ENCODE measurements around the gene PUM1.
"Not testable (repeated sequence)": the region's sequence is repeated elsewhere in the genome, so short reads cannot be mapped to it uniquely, and the experiment has no call there.

PUM1 gene

DNA sequence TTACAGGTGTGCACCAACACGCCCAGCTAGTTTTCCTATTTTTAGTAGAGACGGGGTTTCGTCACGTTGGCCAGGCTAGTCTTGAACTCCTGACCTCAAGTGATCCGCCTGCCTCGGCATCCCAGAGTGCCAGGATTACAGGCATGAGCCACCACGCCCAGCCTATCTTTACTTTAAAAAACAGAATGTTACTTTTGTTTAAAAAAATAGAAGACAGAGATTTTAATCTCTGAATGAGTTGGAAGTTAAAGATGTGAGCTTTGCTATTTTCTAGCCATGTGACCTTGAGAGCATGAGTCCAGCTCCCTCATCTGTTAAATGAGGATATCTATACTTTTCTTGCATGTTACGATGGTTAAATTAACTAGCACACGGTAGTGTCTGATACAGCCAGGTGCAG, 3.9 kb upstream of the PUM1 start:
- Histone ChIP-seq H3K4me3 (ENCODE audit: low read depth, low read length) (no peak overlapping the region), H3K27me3 (replicated peaks) (no peaks in the 10 kb centered on the region), H3K36me3 (replicated peaks) (no peaks in the 10 kb centered on the region), H3K27ac (no peak overlapping the region)
- DNase-seq: no peak
- TF ChIP-seq, protein P1, sequence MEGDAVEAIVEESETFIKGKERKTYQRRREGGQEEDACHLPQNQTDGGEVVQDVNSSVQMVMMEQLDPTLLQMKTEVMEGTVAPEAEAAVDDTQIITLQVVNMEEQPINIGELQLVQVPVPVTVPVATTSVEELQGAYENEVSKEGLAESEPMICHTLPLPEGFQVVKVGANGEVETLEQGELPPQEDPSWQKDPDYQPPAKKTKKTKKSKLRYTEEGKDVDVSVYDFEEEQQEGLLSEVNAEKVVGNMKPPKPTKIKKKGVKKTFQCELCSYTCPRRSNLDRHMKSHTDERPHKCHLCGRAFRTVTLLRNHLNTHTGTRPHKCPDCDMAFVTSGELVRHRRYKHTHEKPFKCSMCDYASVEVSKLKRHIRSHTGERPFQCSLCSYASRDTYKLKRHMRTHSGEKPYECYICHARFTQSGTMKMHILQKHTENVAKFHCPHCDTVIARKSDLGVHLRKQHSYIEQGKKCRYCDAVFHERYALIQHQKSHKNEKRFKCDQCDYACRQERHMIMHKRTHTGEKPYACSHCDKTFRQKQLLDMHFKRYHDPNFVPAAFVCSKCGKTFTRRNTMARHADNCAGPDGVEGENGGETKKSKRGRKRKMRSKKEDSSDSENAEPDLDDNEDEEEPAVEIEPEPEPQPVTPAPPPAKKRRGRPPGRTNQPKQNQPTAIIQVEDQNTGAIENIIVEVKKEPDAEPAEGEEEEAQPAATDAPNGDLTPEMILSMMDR (IDR thresholded peaks at IDR 0.05; ENCODE audit: low read depth, low read length, missing control alignments): no peak
- in situ Hi-C loops (cut with HindIII; ENCODE audit: low pct_ligation_motif_present, low sequenced_read_pairs): no loop called here

DNA sequence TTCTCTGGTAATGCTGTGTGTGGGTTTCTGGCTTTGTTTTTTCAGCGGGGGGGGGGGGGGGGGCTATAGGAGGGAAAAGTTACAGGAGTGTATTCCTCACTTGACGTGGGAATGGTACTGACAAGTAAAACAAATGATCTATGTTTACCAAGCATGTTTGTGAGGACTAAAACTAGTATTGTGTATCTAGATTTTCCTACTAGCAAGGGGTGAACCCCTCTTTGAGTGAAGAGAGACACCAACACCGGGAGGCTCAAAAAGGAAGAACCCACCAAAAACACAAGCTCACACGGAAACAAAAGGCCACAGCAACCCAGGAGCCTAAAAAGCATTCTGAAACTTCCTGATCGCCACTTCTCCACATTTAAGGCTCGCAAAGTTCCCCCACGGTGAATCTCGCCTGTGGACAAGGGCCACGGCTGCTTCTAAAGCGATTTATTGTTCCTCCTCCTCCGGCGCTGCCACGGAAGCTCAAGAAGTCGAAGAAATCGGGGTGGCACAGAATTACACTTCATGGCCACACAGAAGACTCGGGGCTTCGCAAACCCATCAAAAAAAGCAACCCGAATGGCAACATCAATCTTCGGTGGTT, 703 bp downstream of the PUM1 start:
- TF ChIP-seq, protein P1 (IDR thresholded peaks at IDR 0.05; ENCODE audit: low read depth, low read length, missing control alignments): no peak
- peak overlapping the region; percentile 94 for H3K4me3 ChIP-seq (ENCODE audit: low read depth, low read length)
- peak overlapping the region; percentile 83 for H3K27ac ChIP-seq
- H3K27me3 ChIP-seq (replicated peaks): no peaks in the 10 kb centered on the region
- DNase-seq: no peak
- in situ Hi-C loops (cut with HindIII; ENCODE audit: low pct_ligation_motif_present, low sequenced_read_pairs): no loop called here
- H3K36me3 ChIP-seq (replicated peaks): peaks cover 4% of the 10 kb centered on the region

DNA sequence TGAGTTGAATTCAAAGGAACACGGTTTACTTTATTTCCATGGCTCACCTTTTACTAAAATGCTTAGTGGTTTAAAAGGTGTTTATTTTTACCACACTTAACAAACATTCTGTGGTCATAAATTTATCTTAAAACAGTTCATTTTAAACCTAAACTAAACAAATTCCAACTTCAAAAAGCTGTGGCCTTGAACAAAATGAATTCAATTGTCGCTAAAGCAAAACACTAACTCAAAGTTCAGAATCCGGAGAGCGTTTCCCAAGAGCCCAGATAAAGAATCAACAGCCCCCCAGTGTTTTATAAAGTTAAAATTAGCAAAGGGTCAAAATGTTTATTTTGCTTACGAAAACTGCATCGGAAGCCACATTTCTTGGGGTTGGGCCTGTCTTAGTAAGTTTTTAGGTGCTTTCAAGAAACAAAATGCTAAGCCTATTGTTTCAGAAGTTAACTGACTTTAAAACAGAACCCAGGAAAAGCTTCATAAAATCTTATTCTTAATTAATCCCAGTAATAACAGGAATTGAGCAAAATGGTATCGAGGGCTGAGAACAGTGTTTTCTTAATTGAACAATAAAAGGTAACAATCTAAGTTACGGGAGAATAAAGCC, 1.3 kb downstream of the PUM1 start:
- in situ Hi-C loops (cut with HindIII; ENCODE audit: low pct_ligation_motif_present, low sequenced_read_pairs): no loop called here
- Histone ChIP-seq H3K27ac (peak overlapping the region; percentile 83), H3K36me3 (replicated peaks) (peaks cover 5% of the 10 kb centered on the region), H3K27me3 (replicated peaks) (no peaks in the 10 kb centered on the region), H3K4me3 (ENCODE audit: low read depth, low read length) (peak overlapping the region; percentile 94)
- DNase-seq: no peak
- TF ChIP-seq, protein P1 (IDR thresholded peaks at IDR 0.05; ENCODE audit: low read depth, low read length, missing control alignments): no peak

DNA sequence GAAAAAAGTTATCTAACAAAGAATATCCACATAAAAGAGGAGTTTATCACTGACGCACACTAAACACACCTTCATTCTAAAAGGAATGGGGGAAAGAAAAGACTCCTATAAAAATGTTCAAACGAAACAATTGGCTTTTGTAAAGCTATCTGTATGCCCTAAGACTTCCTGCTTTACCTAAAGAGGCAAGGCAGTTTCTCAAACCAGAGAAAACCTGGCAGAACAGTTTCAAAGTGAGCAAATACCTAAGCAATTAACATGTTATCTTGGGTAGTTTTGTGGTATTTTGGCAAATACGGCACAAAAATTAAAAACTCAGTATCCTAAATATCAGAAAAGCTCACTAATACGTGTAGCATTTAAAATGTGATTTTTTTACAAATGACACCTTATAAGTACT, 1.9 kb downstream of the PUM1 start:
- DNase-seq: no peak
- Histone ChIP-seq H3K4me3 (ENCODE audit: low read depth, low read length) (peak overlapping the region; percentile 94), H3K36me3 (replicated peaks) (peaks cover 10% of the 10 kb centered on the region), H3K27me3 (replicated peaks) (no peaks in the 10 kb centered on the region), H3K27ac (peak overlapping the region; percentile 83)
- in situ Hi-C loops (cut with HindIII; ENCODE audit: low pct_ligation_motif_present, low sequenced_read_pairs): no loop called here
- TF ChIP-seq, protein P1 (IDR thresholded peaks at IDR 0.05; ENCODE audit: low read depth, low read length, missing control alignments): no peak

DNA sequence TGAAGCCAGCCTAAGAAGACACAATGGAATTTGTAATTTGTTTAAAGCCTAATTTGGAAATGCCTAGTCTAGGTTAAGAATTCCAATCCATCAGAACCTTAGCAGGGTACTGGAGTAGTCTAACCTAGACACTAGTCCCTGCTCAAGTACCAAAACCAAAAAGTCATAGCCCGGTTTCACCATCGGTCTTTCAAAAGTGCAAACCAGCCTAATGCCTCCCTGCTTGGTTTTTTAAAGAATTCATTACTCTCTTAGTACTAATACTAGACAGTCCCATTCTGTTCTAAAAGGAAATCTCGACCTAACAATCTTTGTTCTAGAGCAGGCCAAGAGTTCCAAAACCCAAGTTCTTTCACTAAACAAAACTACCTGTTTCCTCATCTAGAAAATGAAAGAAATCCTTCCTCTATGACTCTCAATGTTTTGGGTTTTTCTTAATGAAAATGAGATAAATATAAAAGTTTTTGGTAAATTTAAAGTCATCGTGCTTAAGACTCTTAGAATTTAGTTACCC, 2.6 kb downstream of the PUM1 start:
- Histone ChIP-seq H3K36me3 (replicated peaks) (peaks cover 16% of the 10 kb centered on the region), H3K4me3 (ENCODE audit: low read depth, low read length) (peak overlapping the region; percentile 94), H3K27ac (no peak overlapping the region), H3K27me3 (replicated peaks) (no peaks in the 10 kb centered on the region)
- TF ChIP-seq, protein P1 (IDR thresholded peaks at IDR 0.05; ENCODE audit: low read depth, low read length, missing control alignments): no peak
- no peak for DNase-seq
- in situ Hi-C loops (cut with HindIII; ENCODE audit: low pct_ligation_motif_present, low sequenced_read_pairs): no loop called here

DNA sequence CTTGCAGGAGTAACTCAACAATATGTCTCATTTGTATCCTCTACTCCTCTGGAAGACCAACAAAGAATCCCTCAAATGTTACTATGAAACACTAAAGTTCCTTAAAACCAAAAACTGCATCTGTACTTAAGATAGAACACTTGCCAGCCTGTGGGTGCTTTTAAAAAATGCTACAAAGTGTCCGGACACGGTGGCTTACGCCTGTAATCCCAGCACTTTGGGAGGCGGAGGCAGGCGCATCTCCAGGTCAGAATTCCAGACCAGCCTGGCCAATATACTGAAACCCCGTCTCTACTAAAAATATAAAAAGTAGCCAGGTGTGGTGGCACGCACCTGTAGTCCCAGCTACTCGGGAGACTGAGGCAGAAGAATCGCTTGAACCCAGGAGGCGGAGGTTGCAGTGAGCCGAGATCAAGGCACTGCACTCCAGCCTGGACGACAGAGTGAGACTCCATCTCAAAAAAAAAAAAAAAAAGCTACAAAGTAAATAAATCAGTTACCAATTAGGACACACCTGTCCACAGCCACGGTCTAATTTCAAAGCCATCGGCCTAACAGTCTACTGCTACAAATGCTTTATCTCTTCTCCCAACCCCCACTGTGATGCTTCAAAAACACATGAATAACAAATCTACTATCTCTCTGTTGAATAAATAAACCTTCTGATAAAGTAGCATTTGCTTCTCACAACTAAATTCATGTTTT, 3.2 kb downstream of the PUM1 start:
- peaks cover 19% of the 10 kb centered on the region for H3K36me3 ChIP-seq (replicated peaks)
- DNase-seq; in situ Hi-C loops (cut with HindIII; ENCODE audit: low pct_ligation_motif_present, low sequenced_read_pairs); H3K27ac ChIP-seq; H3K27me3 ChIP-seq (replicated peaks); H3K4me3 ChIP-seq (ENCODE audit: low read depth, low read length): not testable (repeated sequence)

All from brain microvascular endothelial cell (primary cell).